ENCODE results near the gene HOTAIR. TPM values are rescaled to one million over a fixed set of nuclear protein-coding genes. Genes with fewer than 3 reads are reported as not detected.

Gene HOTAIR
- total RNA-seq, 1 experiment from 2014 or later = 3.3 TPM

DNA sequence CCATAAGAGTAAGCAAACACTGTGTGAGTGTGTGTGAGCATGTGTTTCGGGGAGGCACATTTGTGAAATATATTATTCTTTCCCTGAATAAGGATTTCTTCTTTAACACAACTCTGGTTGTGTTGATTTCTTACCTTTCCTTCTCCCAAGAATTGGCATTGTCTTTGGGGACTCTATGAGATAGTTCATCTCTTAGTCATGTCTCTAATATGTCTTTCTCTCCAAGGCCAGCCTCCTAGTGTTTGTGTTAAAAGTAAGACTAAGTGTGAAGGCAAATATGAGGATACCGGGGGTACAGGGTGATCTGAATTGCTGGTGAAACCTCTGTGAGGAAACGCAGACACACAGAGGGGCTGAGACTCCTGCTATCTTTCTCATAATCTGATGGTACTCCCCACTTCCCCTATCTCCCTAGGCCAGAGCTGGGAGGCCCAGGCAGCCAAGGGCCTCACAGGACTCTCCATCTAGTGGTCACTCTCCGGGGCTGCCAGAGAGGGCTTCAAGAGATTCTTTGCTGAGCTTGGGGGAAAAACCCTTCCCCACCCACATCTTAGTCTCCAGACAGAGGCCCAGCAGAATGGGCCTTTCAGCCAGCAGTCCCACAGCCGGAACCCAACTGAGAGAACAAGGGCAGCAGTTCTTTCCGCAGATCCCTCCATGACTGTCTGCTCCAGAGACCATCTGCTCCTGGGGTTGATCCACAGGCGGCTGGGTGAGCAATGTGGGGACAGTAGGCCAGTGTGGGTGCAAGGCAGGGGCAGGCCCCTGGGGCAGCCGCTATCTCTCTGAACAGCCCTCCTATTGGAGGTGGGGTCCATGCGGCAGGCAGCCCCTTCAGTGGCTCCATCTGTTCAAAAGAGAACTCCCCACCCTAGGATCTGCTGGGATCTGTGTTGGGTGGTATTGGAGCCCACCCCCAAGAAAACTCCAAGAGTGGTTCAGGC, 25.8 kb downstream of the HOTAIR start:
- DNase-seq (ENCODE audit: low read depth) = no peak

DNA sequence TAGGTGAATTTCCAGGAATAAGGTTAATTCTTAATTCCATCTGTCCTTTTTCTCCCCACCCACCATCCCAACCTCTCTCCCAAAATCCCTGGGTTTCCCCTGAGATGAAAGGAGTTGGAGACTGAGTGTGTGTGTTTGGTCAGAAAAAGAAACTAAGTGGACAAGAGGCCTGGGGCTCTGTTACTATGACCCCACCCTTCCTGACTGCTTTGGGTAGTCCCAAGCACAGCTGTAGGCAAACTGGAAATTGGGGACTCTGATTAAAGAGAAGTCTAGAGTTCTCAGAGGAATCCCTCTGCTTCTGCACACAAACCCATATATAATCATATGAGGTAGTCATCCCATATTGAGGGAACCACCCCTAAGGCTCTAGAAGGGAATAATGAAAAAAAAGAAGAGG, 27.0 kb downstream of the HOTAIR start:
- no peak for DNase-seq (ENCODE audit: low read depth)

DNA sequence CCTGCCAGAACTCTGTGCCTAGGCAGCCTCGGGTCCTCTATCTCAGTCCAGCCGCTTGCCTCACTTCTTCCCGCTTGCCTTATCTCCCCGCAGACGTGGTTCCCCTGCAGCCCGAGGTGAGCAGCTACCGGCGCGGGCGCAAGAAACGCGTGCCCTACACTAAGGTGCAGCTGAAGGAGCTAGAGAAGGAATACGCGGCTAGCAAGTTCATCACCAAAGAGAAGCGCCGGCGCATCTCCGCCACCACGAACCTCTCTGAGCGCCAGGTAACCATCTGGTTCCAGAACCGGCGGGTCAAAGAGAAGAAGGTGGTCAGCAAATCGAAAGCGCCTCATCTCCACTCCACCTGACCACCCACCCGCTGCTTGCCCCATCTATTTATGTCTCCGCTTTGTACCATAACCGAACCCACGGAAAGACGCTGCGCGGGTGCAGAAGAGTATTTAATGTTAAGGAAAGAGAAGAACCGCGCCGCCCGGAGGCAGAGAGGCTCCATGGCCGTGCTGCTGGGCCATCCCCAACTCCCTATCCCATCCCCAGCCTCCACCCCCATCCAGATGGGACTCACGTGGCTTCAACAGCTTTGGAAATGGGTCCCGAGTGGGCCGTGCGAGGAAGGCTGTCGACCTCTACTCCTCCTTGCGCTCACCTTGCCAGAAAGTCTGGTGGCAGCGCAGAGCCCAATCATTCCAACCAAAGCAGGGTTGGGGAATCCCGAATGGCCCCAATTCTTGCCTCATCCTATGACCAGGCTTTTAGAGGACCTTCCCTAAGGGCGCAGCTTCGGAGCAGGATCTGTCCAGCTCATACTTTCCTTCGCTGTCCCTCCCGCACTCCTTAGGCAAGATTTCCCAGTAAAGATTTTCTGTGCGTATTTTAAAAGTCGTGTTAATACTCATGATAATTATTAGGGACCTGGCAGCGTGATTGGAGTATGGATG, 29.6 kb downstream of the HOTAIR start:
- no peak for DNase-seq (ENCODE audit: low read depth)

DNA sequence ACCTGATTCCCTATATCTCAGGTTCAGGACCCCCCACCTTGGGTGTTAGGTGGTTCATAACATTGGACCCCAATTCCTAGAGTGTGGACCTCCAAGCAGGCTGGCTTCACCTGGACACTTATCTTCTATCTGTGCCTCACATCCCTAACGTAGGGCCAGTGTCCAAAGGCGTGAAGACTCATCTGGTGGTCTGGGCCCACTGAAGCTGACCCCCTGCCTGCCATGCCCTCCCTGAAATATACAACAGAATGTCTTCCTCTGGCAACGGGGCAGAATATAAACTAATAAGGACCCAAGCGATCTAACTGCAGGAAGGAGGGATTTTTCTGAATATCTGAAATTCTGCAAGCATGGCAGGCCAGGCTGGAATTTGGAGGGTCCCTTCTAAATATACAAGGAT, 30.5 kb downstream of the HOTAIR start:
- no peak for DNase-seq (ENCODE audit: low read depth)

DNA sequence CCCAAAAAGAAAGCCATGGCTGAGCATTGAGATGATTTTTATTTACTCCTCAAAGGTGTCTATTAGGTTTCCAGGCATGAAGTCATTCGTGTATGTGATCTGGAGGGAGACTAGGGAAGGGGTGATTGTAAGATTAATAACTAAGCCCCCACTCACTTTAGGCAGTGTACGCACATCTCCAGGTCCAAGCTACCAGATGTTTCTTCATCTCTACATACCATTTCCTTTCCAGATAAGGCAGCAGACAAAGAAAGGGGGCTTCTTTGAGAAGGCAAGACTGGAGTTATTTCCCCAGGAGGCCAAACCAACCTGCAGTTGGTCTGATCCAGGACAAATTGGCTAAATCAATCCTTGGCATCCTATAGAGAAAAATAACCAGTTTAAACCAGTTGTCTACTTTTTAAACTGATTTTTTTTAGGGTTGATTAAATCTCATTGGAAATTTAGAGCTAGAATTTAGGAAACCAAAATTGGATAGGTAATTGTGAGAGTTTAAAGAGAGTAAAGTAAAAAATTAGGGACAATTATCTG, 32.2 kb downstream of the HOTAIR start:
- DNase-seq (ENCODE audit: low read depth) = no peak

DNA sequence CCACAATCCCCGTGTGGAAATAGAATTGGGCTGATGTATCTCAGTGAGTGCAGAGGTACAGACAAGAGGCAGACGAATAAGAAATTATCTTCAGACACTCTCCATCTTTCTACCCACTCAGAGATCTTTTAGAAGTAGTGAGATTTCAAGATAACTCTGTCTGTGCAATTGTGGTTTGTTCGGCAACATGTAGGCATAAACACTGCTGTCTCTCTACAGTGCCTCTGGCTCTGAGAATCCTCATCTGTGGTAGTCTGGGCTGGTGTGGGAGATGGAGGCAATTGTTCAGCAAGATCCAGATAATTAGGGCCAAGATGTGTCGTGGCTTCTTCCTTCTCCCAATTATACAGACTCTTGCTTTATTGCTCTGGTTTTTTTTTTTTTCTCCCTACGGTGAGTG, 33.0 kb downstream of the HOTAIR start:
- DNase-seq (ENCODE audit: low read depth) = no peak

DNA sequence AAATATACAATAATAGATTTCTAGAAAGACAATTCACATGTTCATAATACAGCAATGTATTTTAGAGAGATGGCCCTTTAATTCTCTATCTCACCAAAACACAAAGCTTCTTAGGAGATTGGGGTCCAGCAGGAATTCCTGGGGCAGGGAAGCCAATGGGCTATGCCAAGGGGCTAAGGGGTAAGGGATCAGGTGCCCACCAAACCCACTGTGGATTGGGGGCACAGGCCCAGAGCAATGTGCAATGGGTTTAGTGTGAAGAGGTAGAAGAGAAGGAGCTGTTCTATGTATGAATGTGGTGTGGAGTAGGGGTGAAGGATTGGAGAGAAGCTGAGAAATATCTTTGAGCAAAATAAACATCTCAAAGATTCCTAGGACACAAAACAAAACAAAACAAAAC, 33.6 kb downstream of the HOTAIR start:
- no peak for DNase-seq (ENCODE audit: low read depth)

DNA sequence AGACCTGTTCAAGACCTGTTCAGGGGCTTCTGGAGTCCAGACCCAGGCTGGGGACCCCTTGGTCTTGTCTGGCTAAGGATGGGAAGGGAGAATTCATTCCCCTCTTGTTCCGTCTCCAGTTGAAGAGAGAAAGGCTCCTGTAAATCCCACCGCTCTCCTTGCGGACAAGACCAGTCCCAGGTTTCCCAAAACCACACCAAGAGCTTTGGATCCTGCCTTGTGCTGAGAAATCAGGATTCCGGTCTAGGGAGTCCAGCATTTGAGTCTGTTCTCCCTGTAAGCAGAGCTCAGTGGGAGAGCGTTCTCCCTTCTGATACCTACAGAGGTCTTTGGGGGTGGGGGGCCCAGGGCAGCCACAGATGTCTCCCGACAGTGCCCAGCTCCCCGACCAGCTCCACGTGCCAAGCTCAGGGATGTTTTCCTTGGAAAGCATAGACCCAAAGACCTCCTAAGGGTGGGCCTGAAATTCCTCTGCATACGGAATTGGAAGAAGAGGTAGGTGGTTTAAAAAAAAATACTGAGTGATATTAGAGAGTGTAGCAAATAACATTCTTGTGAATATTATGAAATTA, 34.2 kb downstream of the HOTAIR start:
- no peak for DNase-seq (ENCODE audit: low read depth)

DNA sequence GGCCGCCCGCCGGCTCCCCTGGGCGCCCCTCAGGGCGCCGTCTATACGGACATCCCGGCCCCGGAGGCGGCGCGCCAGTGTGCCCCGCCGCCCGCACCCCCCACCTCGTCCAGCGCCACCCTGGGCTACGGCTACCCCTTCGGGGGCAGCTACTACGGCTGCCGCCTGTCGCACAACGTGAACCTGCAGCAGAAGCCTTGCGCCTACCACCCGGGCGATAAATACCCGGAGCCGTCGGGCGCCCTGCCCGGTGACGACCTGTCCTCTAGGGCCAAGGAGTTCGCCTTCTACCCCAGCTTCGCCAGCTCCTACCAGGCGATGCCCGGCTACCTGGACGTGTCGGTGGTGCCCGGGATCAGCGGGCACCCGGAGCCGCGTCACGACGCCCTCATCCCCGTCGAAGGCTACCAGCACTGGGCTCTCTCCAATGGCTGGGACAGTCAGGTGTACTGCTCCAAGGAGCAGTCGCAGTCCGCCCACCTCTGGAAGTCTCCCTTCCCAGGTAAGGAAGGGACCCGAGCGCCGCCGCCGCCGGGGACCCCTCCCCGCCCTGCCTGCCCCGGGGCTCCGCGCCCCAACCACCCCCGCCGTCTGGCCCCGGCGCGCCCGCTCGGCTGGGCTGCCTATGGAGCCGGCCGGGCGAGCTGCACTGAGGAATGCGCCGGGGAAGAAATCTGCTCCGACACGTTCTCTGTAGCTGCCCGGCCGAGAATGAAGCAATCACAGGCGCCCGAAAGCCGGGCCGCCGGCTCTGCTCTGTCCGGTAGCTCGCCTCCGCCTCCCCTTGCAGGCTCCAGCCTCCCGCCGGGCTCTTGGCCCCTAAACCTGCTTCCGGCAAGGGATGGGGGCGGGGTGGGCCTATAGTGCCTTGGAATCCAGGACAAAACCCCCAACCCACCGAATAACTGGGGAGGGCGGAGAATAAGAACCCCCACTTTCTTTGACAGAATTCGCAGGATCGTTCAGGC, 35.3 kb downstream of the HOTAIR start:
- peak; percentile 45 for DNase-seq (ENCODE audit: low read depth)

DNA sequence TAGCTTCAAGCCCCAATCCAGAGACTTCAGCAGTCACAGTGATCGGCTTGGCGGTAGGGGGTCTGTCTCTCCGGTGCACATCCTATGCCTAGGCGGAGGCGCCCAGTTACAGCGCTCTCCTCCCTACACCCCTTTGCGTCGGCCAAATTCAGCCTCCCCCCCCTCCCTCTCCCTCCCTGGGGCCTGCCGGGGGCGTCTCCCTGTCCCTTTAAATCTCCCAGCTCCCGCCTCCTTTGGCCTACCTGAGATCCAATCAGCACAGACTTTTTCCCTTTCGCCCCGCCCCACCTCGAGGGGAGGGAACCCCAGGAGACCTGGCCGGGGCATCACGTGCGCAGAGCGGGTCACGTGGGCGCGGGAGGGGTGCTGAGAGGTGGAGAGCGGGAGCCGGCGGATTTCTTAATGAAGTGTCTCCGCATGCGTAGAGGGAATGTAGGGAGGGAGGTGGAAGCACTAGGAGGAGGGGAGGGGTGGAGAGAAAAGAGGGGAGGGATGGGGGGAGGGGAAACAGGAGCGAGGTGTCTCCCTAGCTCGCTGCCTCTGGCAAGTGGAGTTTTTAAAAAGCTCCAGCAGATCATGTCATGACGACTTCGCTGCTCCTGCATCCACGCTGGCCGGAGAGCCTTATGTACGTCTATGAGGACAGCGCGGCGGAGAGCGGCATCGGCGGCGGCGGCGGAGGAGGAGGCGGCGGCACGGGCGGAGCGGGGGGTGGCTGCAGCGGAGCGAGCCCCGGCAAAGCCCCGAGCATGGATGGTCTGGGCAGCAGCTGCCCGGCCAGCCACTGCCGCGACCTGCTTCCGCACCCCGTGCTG, 36.2 kb downstream of the HOTAIR start, which contains the start of gene HOXC13:
TSS of gene HOXC13 (plus strand) at position 506 of the 815 bp plus-strand sequence. CDS start at position 582, 76 bp downstream.
- peak; percentile 99 for DNase-seq (ENCODE audit: low read depth)

DNA sequence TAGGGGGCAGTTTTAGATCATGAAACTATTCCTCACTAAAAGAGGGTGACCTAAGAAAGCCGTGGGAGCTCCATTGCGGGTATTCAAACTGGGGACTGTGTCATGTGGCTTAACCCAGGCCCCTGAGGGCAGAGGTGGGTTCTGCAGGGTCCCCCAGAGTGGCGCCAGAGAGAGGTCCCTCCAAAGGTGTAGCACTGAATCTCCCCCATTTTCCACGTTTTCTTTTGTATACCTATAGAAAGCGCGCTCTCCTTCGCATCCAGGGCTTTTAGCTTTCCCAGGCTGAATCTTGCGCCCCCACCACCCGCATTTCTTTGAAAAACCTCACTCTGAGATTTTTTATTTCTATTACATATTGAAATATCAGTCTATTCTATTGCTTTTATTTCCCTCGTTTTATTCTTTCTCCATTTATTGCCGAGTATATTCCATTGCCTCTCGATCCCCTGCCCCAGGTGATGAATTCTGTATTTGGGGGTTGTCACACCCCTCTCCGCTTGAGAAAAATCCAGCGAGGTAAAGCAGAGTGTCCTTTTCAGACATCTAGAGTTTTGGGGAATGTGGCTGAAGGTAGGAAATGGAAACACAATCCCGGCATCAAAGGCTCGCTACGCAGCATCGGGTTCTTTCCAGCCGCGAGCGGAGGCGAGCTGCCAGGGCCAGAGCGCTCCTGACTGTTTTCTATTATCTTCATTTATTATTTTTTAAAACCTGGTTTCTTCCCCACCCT, 37.0 kb downstream of the HOTAIR start:
- no peak for DNase-seq (ENCODE audit: low read depth)

DNA sequence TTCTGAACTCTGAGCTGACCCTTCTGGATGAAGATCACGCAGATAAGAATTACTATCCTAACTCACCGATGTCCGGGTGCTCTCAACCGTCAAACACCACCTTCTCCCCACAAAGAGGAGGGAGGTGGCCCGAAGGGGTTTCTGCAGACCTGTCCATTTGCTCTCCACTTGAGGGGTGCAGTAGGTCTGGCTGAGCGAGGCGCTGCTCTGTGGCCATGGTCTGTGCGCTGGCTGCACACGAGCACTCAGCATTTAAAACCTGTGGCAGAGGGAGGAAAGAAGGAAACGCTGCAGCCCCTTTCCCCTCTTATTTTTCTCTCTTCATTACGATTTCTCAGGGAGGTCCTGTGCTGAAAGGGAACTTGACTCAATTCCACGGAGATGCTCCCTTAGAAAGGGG, 37.7 kb downstream of the HOTAIR start:
- DNase-seq (ENCODE audit: low read depth) = no peak

DNA sequence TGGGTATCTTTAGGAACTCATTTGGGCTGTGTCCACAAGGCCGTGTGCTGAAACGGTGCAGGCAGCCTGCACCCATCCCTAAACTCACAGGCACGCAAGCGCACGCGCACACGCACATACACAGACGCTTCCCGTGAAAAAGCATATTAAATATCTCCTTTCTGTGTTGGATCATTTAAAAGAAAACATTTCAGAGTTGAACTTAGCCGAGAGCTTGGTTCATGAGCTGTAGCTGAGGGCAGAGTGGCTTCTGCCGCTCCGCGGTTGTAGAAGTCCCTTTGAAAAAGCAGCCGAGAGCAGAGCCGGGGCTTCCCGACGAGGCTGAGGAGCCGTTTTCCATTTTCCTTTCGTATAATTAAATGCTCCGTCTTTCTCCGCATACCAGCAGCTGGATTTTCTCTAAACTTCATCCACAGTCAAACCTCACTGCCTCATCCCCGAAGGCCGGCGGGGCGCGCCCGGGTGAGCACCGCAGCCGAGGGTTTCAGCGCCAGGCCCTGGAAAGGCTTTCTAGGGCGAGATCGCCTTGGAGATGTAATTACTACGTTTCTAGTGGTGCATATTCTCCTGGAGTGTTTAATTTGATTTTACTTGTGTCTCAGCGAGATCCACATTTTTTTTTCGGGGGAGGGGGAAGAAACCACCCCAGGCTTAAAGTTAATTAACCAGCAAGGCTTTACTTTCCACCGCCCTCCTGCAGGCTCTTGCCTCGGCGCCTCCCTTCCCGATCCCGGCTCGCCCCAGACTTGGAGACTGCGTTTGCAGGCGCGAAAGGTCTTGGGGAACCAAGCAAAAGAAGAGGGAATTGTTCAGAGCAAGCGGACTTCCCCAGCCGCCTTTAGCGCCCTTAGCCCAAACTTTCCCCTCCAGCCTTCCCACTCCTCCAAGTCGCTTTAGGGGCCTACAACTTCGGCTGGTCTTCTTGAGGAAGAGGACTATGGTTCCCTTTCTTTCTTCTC, 39.1 kb downstream of the HOTAIR start:
- no peak for DNase-seq (ENCODE audit: low read depth)

DNA sequence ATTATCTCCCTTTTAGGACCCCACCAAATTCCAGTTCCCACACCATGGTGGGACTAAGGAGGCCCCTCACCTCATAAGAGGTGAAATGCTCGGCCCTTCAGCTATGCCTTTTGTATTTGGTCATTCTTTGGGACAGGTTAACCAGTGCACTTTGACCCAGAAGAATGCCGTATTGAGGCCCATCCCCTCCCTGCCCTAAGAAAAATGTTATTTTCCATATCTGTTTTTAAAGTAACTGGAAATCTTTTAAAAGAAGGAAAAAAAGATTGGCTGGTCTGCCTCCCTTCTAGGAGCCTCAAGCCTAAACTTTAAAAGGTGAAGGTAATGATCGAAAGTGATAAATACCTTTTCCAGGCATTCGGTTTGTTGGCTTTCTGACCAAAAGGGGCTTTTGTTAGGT, 41.8 kb downstream of the HOTAIR start:
- DNase-seq (ENCODE audit: low read depth) = no peak

DNA sequence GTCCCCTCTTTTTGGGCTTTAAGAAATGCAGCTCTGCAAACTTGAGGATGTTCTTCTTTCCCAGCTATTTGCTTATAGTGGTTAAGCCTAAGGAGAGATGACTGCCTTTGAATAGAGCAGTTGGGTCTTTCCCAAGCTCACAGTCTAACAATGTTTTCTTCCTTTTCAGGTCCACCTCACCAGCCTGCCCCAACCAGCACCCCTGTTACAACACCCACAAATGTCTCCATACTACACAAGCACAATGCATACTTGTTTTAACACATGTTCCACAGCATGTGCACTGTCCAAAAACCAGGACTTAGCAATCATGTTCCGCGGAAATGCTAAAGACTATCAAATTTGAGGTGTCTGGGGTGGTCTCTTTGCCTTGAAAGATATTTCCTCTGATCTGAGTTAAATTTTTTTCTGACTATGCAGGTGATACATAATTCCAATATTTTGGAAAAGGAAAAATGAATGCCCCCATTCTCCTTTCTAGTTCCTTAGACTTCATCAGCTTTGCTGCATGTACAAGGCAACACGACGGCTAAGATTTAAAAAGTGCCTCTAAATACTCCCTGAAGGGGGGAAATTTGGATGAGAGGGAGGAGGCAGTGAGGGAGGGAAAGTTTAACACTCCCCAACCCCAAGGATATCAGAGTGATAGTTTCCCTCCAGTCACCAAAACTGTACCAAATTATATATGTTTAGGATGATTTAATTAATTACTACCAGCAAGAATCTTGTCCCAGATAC, 42.7 kb downstream of the HOTAIR start:
- DNase-seq (ENCODE audit: low read depth) = no peak

DNA sequence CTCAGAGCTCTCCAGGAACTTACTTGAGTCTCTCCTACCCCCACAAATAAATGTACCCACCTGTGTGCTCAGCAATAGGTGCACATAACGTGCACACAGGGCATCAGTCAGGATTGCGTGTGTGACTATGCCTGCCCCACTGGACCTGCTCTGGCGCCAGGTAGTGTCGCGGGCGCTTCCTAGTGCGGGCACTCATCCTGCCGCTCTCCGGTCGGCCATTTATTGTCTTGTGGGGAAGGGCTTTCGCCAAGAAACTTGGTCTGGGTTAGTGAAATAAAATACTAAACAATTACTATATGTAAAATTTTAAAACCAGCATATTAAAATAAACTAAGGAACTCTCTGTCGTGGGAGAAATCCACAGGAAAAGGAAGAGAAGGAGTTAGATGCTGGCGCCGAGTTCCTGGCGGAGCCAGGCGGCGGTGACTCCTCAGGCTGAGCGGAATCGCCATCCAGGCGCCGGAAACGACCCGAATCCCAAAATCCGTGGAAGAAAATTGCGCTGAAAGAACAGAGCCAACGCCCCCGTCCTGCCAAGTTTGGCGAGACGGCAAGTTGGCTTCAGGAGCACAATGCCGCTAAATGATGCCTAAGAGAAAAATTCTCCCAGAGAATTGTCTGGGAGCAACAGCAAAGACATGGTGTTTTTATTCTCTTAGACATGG, 44.0 kb downstream of the HOTAIR start:
- no peak for DNase-seq (ENCODE audit: low read depth)

All from LHCN-M2 (cell line).